ENCODE data around the gene DFFB.

Gene DFFB

DNA sequence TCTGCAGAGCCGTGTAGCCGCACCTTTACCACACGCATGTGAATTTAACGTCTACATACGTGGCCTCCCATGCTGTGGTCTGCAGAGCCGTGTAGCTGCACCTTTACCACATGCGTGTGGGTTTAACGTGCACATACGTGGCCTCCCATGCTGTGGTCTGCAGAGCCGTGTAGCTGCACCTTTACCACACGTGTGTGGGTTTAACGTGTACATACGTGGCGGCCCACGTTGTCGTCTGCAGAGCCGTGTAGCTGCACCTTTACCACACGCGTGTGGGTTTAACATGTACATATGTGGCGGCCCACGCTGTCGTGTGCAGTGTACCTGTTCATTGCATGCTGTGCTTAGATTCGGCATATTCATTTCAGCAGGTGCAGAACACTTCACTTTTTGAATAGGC lies 17.5 kb downstream of the DFFB start:
- TF ChIP-seq TARDBP (IDR thresholded peaks at IDR 0.05) (no peak), BHLHE40 (IDR thresholded peaks at IDR 0.05; ENCODE audit: borderline replicate concordance) (no peak), FOXA1 (IDR thresholded peaks at IDR 0.05) (no peak), L3MBTL2 (conservative IDR thresholded peaks at IDR 0.05) (no peak), LEF1 (IDR thresholded peaks at IDR 0.05; ENCODE audit: borderline replicate concordance) (no peak), NFRKB (IDR thresholded peaks at IDR 0.05) (no peak), HDGF (IDR thresholded peaks at IDR 0.05; ENCODE audit: borderline replicate concordance) (no peak), CTBP1 (IDR thresholded peaks at IDR 0.05; ENCODE audit: borderline replicate concordance) (no peak), SP1 (IDR thresholded peaks at IDR 0.05) (no peak), ELF4 (IDR thresholded peaks at IDR 0.05) (no peak), FOXM1 (IDR thresholded peaks at IDR 0.05; ENCODE audit: borderline replicate concordance) (no peak), FOXK2 (IDR thresholded peaks at IDR 0.05) (no peak), ZNF384 (IDR thresholded peaks at IDR 0.05) (no peak), SUZ12 (IDR thresholded peaks at IDR 0.05) (no peak)
- ChIA-PET POLR2A (no interaction called here), CTCF (no interaction called here)
- DNase-seq (ENCODE audit: extremely low spot score), result no peak

DNA sequence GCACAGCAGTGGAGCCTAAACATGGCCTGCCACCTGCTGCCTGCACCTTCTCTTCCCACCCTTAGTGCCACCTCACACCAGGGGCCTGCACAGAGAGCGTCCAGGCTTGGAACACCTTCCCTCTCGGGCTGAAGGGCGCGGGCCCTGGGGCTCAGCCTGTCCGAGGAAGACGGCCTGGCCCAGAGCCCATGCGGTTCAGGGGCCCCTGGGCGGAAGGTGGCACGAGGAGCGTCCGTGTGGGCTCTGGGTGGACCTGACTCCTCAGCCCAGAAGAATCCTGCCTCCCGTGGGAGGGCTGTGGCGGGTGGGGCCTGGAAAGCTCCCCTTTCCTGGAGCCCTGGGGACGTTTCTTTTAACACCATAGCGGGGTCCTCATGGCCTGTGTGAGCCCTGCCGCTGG lies 19.4 kb downstream of the DFFB start:
- no peak for TF ChIP-seq ARNT (IDR thresholded peaks at IDR 0.05)
- no peak for TF ChIP-seq SUZ12 (IDR thresholded peaks at IDR 0.05)
- no peak for TF ChIP-seq NFRKB (IDR thresholded peaks at IDR 0.05)
- no peak for TF ChIP-seq ZNF384 (IDR thresholded peaks at IDR 0.05)
- no peak for TF ChIP-seq HDGF (IDR thresholded peaks at IDR 0.05; ENCODE audit: borderline replicate concordance)
- TF ChIP-seq FOXK2 (IDR thresholded peaks at IDR 0.05), result no peak
- no peak for TF ChIP-seq ELF4 (IDR thresholded peaks at IDR 0.05)
- ChIA-PET CTCF (no interaction called here), POLR2A (no interaction called here)
- no peak for DNase-seq (ENCODE audit: extremely low spot score)

DNA sequence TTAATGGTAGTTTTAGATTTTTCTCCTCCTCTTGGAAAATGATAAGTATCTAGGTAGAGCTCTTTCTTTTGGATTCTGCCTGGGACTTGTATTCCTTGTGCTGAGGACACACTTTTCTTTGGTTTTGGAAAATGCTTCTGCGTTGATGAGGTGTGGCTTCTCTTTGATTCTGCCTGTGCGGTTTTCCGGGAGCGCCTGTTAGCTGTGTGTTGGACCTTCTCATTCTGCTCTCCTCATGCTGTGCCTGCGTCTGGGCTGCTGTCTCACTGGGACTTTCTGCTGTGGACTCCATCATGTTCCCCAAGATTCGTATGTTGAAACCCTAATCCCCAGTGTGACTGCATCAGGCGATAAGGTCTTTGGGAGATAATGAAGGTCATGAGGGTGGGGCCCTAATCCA lies 21.8 kb downstream of the DFFB start:
- no peak for DNase-seq (ENCODE audit: extremely low spot score)
- TF ChIP-seq ZNF384 (IDR thresholded peaks at IDR 0.05) (no peak), LEF1 (IDR thresholded peaks at IDR 0.05; ENCODE audit: borderline replicate concordance) (no peak)
- ChIA-PET CTCF (no interaction called here), POLR2A (no interaction called here)

DNA sequence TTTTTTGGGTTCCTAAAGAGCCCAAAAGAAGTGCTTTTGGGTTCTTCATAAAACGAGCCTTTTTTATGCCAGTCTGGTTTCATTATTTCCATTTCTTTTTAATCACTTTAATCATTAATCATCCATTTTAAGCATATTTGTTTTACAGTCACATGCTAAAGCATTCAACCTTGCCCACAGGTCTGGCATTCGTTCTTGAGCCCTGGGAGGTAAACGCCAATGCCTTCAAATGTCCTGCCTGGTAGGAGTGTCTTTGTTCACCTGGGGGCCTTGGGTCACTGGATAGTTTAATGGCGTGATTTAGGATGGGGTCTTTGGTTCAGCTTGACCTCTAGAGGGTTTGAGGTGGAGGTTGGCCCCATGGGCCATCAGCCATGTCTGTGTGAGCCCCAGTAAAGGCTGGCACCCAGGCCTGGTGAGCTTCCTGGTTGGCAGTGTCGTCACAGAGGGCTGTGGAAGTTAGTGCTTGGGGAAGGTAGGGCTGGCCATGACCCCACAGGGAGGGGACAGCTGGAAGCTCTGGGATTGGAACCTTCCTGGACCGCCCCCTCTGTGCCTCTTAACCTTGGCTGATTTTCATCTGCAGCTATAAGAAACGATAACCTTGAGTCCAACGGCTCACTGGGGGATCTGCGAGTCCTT lies 22.6 kb downstream of the DFFB start:
- DNase-seq (ENCODE audit: extremely low spot score), result no peak
- TF ChIP-seq, protein P1, sequence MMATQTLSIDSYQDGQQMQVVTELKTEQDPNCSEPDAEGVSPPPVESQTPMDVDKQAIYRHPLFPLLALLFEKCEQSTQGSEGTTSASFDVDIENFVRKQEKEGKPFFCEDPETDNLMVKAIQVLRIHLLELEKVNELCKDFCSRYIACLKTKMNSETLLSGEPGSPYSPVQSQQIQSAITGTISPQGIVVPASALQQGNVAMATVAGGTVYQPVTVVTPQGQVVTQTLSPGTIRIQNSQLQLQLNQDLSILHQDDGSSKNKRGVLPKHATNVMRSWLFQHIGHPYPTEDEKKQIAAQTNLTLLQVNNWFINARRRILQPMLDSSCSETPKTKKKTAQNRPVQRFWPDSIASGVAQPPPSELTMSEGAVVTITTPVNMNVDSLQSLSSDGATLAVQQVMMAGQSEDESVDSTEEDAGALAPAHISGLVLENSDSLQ (IDR thresholded peaks at IDR 0.05), result no peak
- TF ChIP-seq NFRKB (IDR thresholded peaks at IDR 0.05) (no peak), CTBP1 (IDR thresholded peaks at IDR 0.05; ENCODE audit: borderline replicate concordance) (no peak), ARNT (IDR thresholded peaks at IDR 0.05) (no peak), ZNF384 (IDR thresholded peaks at IDR 0.05) (no peak), FOXK2 (IDR thresholded peaks at IDR 0.05) (no peak), SUZ12 (IDR thresholded peaks at IDR 0.05) (no peak), FOXA1 (IDR thresholded peaks at IDR 0.05) (no peak), BHLHE40 (IDR thresholded peaks at IDR 0.05; ENCODE audit: borderline replicate concordance) (no peak), TARDBP (IDR thresholded peaks at IDR 0.05) (no peak), ELF4 (IDR thresholded peaks at IDR 0.05) (no peak), FOXM1 (IDR thresholded peaks at IDR 0.05; ENCODE audit: borderline replicate concordance) (no peak), SP1 (IDR thresholded peaks at IDR 0.05) (no peak), HDGF (IDR thresholded peaks at IDR 0.05; ENCODE audit: borderline replicate concordance) (no peak), LEF1 (IDR thresholded peaks at IDR 0.05; ENCODE audit: borderline replicate concordance) (no peak), L3MBTL2 (conservative IDR thresholded peaks at IDR 0.05) (no peak)
- CTCF ChIA-PET, result no interaction called here
- POLR2A ChIA-PET, result no interaction called here

DNA sequence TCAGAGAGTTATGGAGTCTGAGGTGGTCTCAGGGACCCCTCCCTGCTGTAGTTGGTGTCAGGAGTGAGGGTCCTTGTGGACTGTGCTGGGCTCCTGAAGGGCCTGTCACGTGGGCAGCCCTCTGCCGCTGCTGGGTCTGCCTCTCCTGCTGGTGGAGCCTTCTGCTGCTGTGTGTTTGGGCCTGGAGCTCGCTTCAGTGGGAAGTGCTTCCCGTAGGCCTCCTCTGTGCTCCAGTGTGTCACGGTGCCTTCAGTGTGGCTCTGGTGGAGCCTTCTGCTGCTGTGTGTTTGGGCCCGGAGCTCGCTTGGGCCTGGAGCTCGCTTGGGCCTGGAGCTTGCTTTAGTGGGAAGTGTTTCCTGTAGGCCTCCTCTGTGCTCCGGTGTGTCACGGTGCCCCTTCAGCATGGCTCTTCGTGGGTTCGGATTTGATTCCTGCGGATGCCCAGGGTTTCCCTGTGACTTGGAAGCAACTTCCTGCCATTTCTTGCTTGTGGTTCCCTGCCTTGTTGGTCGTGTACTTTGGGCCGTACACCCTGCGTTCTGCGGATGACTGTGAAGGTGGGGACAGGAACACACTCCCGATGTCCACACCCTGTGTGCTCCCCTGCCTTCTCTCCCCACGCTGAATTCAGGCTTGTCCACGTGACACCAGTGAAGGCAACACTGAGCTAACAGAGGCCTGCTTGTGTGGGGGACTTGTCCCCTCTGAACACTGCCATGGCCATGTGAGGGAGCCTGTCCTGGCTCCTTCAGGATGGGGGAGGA lies 23.3 kb downstream of the DFFB start:
- ChIA-PET CTCF (no interaction called here), POLR2A (no interaction called here)
- TF ChIP-seq ELF4 (IDR thresholded peaks at IDR 0.05) (no peak), L3MBTL2 (conservative IDR thresholded peaks at IDR 0.05) (no peak), HDGF (IDR thresholded peaks at IDR 0.05; ENCODE audit: borderline replicate concordance) (no peak), ZNF384 (IDR thresholded peaks at IDR 0.05) (no peak), CTBP1 (IDR thresholded peaks at IDR 0.05; ENCODE audit: borderline replicate concordance) (no peak), FOXM1 (IDR thresholded peaks at IDR 0.05; ENCODE audit: borderline replicate concordance) (no peak), FOXA1 (IDR thresholded peaks at IDR 0.05) (no peak), FOXK2 (IDR thresholded peaks at IDR 0.05) (no peak), SUZ12 (IDR thresholded peaks at IDR 0.05) (no peak), TARDBP (IDR thresholded peaks at IDR 0.05) (no peak), BHLHE40 (IDR thresholded peaks at IDR 0.05; ENCODE audit: borderline replicate concordance) (no peak), LEF1 (IDR thresholded peaks at IDR 0.05; ENCODE audit: borderline replicate concordance) (no peak), ARNT (IDR thresholded peaks at IDR 0.05) (no peak), SP1 (IDR thresholded peaks at IDR 0.05) (no peak), NFRKB (IDR thresholded peaks at IDR 0.05) (no peak)
- TF ChIP-seq, protein P1 (IDR thresholded peaks at IDR 0.05), result no peak
- no peak for DNase-seq (ENCODE audit: extremely low spot score)

DNA sequence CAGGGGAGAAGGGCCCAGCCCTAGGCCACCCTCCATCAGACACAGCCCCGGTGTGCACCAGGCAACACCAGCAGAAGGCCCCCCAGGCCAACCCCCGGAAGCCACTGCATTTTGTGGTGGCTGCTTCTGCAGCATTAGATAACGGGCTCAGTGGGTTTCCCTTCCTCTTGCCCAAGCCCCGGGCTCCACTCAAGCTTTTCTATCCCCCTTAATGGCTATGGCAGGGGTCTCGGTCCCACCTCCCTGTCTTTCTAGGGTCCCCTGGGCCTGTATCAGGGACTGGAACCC lies 23.9 kb downstream of the DFFB start:
- POLR2A ChIA-PET, result no interaction called here
- TF ChIP-seq SUZ12 (IDR thresholded peaks at IDR 0.05) (no peak), L3MBTL2 (conservative IDR thresholded peaks at IDR 0.05) (no peak)
- CTCF ChIA-PET, result no interaction called here
- no peak for DNase-seq (ENCODE audit: extremely low spot score)
